ENCODE data around the gene NETO2. TPM values are rescaled to one million over a fixed set of nuclear protein-coding genes. Genes with fewer than 3 reads are reported as not detected.

Gene NETO2
- polyA plus RNA-seq, 1 donor from 2014 or later, result 101 TPM

DNA sequence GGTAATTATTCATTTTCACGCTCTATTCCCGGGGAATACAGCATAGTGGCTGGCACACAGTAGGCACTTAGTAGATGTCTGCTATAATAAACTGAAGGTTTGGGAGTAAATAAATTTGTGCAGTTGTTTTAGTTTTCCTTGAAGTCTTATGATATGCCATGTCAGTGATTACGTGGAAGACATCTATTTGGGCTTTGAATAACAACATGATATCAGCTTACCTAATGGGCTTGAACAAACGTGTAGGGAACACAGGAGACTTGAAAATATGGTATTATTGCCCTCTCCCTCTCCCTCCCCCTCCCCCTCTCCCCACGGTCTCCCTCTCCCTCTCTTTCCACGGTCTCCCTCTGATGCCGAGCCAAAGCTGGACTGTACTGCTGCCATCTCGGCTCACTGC, 36.3 kb upstream of the NETO2 start:
- Histone ChIP-seq H3K27me3 (ENCODE audit: insufficient read depth, low read depth, low read length) (no peaks in the 10 kb centered on the region), H4K20me1 (ENCODE audit: insufficient read depth) (no peaks in the 10 kb centered on the region), H3K4me2 (ENCODE audit: low read length) (no peak overlapping the region), H3K27ac (ENCODE audit: low read length) (no peak overlapping the region), H3K36me3 (ENCODE audit: insufficient read depth, low read length) (no peaks in the 10 kb centered on the region), H3K9me2 (ENCODE audit: insufficient read depth, low read length) (no peaks in the 10 kb centered on the region), H3K9ac (ENCODE audit: low read length) (no peak overlapping the region), H2AFZ (ENCODE audit: low read depth, low read length) (no peak overlapping the region), H3K79me2 (replicated peaks; ENCODE audit: insufficient read depth, low read length) (no peaks in the 10 kb centered on the region), H3K4me3 (ENCODE audit: low read length) (no peak overlapping the region), H3F3A (ENCODE audit: insufficient read depth, low read length, poor library complexity, severe bottlenecking) (no peaks in the 10 kb centered on the region), H3K9me3 (ENCODE audit: low read length) (no peaks in the 10 kb centered on the region)
- no peak for TF ChIP-seq MXI1 (conservative IDR thresholded peaks at IDR 0.05; ENCODE audit: poor library complexity, severe bottlenecking)
- TF ChIP-seq SMC3 (conservative IDR thresholded peaks at IDR 0.05; ENCODE audit: poor library complexity), result no peak
- no peak for TF ChIP-seq POLR2AphosphoS5 (IDR thresholded peaks at IDR 0.05)
- TF ChIP-seq RAD21 (conservative IDR thresholded peaks at IDR 0.05), result no peak
- TF ChIP-seq TAF1 (IDR thresholded peaks at IDR 0.05; ENCODE audit: low read depth), result no peak
- no peak for TF ChIP-seq EZH2 (IDR thresholded peaks at IDR 0.05; ENCODE audit: borderline replicate concordance, insufficient read depth, low read length, poor library complexity, severe bottlenecking)

GRCh38 chr16:47175152-47175551, 31.4 kb upstream of the NETO2 start:
- Histone ChIP-seq H4K20me1 (ENCODE audit: insufficient read depth) (no peaks in the 10 kb centered on the region), H3K4me2 (ENCODE audit: low read length) (no peak overlapping the region), H3K9ac (ENCODE audit: low read length) (no peak overlapping the region), H3K4me3 (ENCODE audit: low read length) (no peak overlapping the region), H3F3A (ENCODE audit: insufficient read depth, low read length, poor library complexity, severe bottlenecking) (no peaks in the 10 kb centered on the region), H2AFZ (ENCODE audit: low read depth, low read length) (no peak overlapping the region), H3K27me3 (ENCODE audit: insufficient read depth, low read depth, low read length) (no peaks in the 10 kb centered on the region), H3K9me2 (ENCODE audit: insufficient read depth, low read length) (no peaks in the 10 kb centered on the region), H3K27ac (ENCODE audit: low read length) (no peak overlapping the region), H3K79me2 (replicated peaks; ENCODE audit: insufficient read depth, low read length) (no peaks in the 10 kb centered on the region), H3K9me3 (ENCODE audit: low read length) (no peaks in the 10 kb centered on the region), H3K36me3 (ENCODE audit: insufficient read depth, low read length) (no peaks in the 10 kb centered on the region)
- TF ChIP-seq, protein P1, sequence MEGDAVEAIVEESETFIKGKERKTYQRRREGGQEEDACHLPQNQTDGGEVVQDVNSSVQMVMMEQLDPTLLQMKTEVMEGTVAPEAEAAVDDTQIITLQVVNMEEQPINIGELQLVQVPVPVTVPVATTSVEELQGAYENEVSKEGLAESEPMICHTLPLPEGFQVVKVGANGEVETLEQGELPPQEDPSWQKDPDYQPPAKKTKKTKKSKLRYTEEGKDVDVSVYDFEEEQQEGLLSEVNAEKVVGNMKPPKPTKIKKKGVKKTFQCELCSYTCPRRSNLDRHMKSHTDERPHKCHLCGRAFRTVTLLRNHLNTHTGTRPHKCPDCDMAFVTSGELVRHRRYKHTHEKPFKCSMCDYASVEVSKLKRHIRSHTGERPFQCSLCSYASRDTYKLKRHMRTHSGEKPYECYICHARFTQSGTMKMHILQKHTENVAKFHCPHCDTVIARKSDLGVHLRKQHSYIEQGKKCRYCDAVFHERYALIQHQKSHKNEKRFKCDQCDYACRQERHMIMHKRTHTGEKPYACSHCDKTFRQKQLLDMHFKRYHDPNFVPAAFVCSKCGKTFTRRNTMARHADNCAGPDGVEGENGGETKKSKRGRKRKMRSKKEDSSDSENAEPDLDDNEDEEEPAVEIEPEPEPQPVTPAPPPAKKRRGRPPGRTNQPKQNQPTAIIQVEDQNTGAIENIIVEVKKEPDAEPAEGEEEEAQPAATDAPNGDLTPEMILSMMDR (IDR thresholded peaks at IDR 0.05; ENCODE audit: poor library complexity, severe bottlenecking), result no peak
- no peak for TF ChIP-seq TAF1 (IDR thresholded peaks at IDR 0.05; ENCODE audit: low read depth)
- TF ChIP-seq EZH2 (IDR thresholded peaks at IDR 0.05; ENCODE audit: borderline replicate concordance, insufficient read depth, low read length, poor library complexity, severe bottlenecking), result no peak
- no peak for TF ChIP-seq REST (IDR thresholded peaks at IDR 0.05; ENCODE audit: borderline replicate concordance)
- TF ChIP-seq SMC3 (conservative IDR thresholded peaks at IDR 0.05; ENCODE audit: poor library complexity), result no peak
- no peak for TF ChIP-seq MXI1 (conservative IDR thresholded peaks at IDR 0.05; ENCODE audit: poor library complexity, severe bottlenecking)

Measured in neural cell (in vitro differentiated cells).